Measurements from ENCODE around the gene SMC6.

DNA sequence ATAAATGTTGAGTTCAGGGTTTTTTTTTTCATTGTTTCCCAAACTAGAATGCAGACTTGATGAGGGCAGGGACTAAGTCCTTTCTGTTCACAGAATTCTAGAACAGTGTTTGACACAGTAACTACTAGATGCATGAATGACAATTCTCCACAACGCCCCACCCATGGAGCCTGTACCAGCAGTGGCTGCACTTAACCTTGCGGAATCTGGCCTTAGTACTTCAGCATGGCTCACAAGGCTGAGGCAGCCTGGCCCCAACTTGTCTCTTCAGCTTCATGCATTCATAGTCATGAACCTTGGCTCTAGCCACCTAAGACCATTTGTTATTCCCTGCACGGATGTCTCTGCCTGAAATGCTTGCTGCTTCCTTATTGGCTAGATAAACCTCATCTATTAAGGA lies 33.1 kb upstream of the SMC6 start:
- TF ChIP-seq TAF1 (IDR thresholded peaks at IDR 0.05; ENCODE audit: borderline replicate concordance, insufficient read depth, low read length) (no peak), SIN3A (IDR thresholded peaks at IDR 0.05; ENCODE audit: borderline replicate concordance, insufficient read depth, low read length) (no peak), POLR2AphosphoS5 (IDR thresholded peaks at IDR 0.05; ENCODE audit: low read depth, low read length) (no peak), FOXP2 (optimal IDR thresholded peaks at IDR 0.05; ENCODE audit: borderline replicate concordance, extremely low read depth, extremely low read length, insufficient read depth) (no peak)
- TF ChIP-seq, protein P1, sequence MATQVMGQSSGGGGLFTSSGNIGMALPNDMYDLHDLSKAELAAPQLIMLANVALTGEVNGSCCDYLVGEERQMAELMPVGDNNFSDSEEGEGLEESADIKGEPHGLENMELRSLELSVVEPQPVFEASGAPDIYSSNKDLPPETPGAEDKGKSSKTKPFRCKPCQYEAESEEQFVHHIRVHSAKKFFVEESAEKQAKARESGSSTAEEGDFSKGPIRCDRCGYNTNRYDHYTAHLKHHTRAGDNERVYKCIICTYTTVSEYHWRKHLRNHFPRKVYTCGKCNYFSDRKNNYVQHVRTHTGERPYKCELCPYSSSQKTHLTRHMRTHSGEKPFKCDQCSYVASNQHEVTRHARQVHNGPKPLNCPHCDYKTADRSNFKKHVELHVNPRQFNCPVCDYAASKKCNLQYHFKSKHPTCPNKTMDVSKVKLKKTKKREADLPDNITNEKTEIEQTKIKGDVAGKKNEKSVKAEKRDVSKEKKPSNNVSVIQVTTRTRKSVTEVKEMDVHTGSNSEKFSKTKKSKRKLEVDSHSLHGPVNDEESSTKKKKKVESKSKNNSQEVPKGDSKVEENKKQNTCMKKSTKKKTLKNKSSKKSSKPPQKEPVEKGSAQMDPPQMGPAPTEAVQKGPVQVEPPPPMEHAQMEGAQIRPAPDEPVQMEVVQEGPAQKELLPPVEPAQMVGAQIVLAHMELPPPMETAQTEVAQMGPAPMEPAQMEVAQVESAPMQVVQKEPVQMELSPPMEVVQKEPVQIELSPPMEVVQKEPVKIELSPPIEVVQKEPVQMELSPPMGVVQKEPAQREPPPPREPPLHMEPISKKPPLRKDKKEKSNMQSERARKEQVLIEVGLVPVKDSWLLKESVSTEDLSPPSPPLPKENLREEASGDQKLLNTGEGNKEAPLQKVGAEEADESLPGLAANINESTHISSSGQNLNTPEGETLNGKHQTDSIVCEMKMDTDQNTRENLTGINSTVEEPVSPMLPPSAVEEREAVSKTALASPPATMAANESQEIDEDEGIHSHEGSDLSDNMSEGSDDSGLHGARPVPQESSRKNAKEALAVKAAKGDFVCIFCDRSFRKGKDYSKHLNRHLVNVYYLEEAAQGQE (IDR thresholded peaks at IDR 0.05; ENCODE audit: insufficient read depth in 1 of 2, low read depth in 2 of 2, low read length in 2 of 2), result no peak
